Superior temporal gyrus (tissue), 1 donor: Measurements from ENCODE around the gene STAT3.
A peak's percentile ranks its signal among the peaks of the same experiment; 100 is the strongest.
"Not testable (repeated sequence)": the region's sequence is repeated elsewhere in the genome, so short reads cannot be mapped to it uniquely, and the experiment has no call there.

Experiments used
- DNase-seq: peaks from one replicate; pipeline ENCODE4 v3.0.0-alpha.2; 2016; ENCODE audit errors: extremely low spot score

The STAT3 gene

GRCh38 chr17:42388381-42389134, at the start of gene STAT3:
TSS of gene STAT3 (minus strand) at chr17:42388442. CDS start at chr17:42348516, 39,926 bp downstream.
- DNase-seq: peak; percentile 100

- DNase-seq: no peak
Observed at GRCh38 chr17:42436391-42436790, 48.1 kb upstream of the STAT3 start.

DNA sequence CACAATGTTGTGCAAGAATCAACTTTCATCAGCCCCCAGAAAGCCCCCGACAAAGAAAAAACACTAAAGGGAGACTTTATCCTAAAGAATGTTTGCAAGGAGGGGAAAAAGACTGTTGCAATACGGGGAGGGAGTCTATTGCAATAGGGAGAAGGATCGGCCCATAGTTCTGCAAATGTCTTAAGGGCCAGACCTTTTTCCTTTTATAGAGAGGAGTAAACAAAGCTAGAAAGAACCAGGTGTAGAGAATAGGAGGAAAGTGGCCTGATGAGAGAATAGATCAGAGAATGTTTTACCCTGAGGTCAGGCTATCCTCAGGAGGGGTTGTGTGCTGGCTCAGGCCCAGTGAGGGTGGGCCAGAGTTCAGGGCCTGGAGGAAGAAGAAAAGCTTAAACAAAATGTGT, 43.5 kb upstream of the STAT3 start:
- no peak for DNase-seq

GRCh38 chr17:42429726-42430447, 41.6 kb upstream of the STAT3 start:
- no peak for DNase-seq

DNA sequence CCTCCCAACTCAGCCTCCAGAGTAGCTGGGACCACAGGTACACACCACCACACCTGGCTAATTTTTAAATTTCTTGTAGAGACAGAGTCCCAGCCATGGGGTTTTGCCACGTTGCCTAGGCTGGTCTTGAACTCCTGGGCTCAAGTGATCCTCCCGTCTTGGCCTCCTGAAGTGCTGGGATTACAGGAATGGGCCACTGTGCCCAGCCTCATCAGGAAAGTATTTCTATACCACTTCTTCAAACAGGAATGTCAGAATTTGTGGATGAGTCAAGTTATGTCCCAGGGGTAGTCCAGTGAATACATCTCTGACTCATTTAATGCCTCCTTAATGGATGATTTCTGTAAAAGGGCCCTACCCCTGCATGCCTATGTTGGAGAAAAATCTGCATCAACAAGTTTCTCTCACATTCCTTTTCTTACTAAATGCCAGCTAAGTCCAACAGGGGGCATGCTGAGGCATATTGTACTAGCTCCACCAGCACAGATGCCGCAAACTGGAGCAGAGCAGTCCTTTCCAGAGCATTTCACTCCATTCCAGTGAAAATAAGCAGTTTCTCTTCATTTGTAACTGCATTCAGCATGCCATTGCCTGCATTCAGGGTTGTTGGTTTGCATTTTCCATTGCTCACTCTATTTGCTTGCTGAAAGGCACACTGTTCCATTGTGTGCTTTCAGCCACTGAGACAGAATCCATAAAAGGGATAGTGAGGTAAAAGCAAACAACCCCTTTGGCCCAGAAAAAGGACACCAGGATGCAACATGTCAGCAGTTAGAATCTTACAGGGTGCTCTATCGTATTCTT, 40.1 kb upstream of the STAT3 start:
- peak; percentile 88 for DNase-seq

DNA sequence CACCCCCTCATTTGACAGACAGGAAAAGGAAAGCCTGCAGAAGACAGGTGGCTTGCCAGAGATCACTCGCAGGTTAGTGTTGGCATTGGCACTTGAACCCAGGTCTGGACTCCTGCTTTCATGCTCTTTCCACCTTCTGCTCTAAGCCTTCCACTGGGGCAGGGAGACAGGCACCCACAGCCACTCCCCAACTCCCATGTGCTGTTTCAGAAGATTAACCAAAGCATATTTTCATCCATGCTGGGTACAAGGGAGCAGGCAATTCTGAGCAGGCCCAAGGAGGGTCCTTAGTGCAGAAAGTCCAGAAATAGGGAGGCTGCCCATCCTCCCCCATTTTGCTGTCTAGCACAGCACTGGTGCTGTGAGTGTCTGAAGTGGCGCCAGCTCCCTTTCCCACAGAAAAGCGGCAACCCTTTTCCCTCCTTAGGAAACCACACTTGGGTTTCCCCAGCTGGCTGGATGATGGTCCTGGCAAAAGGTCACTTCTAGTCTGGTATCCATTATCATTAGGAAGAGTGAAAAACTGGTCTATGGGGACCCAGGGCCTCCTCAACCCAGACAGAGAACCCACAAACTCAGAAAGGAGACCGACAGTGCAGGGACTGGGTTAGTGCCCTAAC, 36.9 kb upstream of the STAT3 start:
- DNase-seq: no peak

- no peak for DNase-seq
Observed at GRCh38 chr17:42423766-42424165, 35.5 kb upstream of the STAT3 start.

GRCh38 chr17:42422958-42423712, 34.9 kb upstream of the STAT3 start, which contains the start of gene CAVIN1:
TSS of gene CAVIN1 (minus strand) at chr17:42423256. CDS start at chr17:42423097, 159 bp downstream.
- peak; percentile 83 for DNase-seq

DNA sequence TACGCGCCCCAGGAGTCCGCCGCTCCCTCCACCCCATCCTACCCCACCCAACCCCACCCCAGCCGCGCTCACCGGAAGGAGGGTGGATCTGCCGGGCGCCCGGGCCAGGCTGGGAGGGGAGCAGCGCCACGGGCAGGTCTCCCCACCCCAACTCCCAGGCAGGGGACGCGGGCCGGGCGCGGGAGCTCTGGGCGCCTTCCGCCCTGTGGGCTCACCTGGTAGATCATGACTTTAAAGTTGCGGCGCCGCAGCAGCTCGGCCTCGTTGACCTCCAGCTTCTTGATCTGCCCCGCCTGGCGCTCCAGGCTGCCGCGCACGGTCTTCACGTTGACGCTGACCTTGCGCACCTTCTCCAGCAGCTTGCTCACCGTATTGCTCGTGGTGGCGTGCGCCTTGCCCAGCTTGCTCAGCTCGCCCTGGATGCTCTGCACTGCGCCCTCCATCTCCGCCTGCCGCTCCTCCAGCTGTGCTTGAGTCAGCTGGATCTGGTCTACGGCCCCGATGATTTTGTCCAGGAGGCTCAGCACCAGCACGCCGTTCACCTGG, 34.2 kb upstream of the STAT3 start:
- no peak for DNase-seq

GRCh38 chr17:42421507-42422338, 33.5 kb upstream of the STAT3 start:
- no peak for DNase-seq

- DNase-seq: no peak
Observed at GRCh38 chr17:42421136-42421506, 32.9 kb upstream of the STAT3 start.

GRCh38 chr17:42417981-42418380, 29.7 kb upstream of the STAT3 start:
- DNase-seq: not testable (repeated sequence)

DNA sequence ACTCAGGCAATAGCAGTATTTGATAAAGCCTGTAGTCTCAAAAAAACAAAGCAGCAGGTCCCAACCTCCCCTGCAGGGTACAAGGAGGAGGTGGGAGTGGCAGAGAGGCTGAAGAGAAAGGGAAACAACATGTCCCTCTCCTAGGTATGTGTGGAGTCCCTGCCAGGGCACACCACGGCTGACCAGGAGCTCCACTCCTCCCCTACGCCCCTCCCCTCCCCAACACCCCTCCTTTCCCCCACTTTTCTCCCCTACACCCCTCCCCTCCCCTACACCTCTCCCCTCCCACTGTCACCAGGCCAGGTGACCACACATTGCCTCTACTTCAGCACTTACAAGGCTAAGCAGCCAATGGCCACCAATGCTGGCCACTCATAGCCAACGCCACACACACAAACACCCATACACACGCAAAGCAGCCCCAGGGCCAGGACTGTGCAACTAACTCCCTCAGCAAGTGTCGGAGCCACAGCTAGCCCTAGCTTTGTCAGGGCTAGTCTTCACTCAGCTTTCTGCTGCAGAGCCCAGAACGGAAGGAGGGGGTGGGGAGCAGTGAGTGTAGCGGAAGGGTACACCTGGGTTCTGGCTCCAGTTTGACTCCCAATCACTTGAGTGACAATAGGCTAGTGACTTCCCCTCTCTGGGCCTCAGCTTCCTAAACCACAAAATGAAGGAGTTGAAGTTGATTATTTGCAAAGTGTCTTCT, 26.6 kb upstream of the STAT3 start:
- no peak for DNase-seq

- peak; percentile 6 for DNase-seq
Observed at GRCh38 chr17:42413464-42414040, 25.3 kb upstream of the STAT3 start.

- DNase-seq: no peak
Observed at GRCh38 chr17:42411905-42412679, 23.9 kb upstream of the STAT3 start.

DNA sequence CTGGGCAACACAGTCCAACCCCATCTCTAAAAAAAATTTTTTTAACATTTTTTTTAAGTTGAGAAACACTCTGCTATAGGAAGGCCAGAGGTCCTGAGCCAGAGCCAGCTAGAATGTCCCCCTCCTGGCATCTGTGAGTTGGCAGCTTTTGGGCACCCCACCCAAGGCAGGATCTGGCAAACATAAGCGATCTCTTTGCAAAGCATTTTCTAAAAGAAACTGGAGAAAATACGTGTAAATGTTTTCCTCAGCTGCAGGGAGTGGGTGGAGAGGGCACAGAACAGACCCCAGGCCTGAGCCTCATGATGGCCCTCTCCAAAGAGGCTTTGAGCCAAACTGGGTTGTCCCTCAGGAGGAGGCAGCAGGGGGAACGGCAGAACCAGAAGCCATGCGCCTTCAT, 23.1 kb upstream of the STAT3 start:
- peak; percentile 9 for DNase-seq

- peak; percentile 8 for DNase-seq
Observed at GRCh38 chr17:42410319-42410685, 22.1 kb upstream of the STAT3 start.
